ENCODE data around the gene PPP1R9B.

PPP1R9B gene

DNA sequence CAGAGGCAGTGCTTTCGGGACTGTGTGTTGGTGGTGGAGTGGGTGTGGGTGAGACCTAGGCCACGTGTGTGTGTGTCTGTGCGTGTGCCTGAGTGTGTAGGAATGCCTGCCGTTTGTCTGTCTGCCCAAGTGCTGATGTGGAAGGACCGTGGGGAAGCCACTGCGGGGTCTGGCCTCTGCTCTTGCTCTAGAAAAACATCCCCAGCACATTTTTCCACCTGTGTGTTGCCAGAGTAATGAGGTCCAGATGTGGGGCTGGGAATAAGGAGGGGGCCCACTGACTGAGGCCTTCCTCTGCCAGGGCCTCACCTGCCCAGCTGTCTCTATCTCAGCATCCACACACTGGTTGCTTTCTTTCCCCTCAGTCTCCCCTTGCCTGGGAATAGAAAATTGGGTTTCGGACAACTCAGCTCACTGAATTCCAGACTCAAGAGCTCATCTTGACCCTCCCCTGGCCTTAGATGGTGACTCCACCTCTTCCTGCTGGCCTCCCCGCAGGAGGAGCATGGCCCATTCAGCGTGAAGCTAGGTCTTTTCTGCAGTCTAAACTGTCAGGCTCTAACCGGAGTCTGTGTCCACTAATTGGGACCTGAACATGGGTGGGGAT, 23.0 kb upstream of the PPP1R9B start:
- DNase-seq, result no peak

DNA sequence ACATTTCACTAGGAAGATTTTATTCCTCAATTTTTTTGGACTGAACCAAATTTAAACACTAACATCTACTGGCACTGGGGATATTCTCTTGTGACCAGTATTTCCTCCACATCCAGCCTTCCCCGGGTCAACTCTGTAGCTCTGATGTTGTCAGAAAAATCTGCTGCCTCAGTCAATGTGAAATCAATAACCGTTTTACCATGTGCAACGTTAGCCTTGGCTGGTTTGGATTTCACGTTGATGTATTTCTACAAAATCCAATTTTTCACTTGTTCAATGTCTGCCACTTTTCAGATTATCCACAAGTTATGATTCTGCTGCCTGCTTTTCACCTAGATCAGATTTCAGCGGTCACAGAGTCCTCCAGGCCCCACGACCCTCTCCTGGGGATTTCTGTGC, 22.5 kb upstream of the PPP1R9B start:
- no peak for DNase-seq

- DNase-seq, result no peak
These were observed 21.7 kb upstream of the PPP1R9B start for GRCh38 chr17:50172130-50172529.

- no peak for DNase-seq
These were observed 21.0 kb upstream of the PPP1R9B start for GRCh38 chr17:50171371-50172071.

DNA sequence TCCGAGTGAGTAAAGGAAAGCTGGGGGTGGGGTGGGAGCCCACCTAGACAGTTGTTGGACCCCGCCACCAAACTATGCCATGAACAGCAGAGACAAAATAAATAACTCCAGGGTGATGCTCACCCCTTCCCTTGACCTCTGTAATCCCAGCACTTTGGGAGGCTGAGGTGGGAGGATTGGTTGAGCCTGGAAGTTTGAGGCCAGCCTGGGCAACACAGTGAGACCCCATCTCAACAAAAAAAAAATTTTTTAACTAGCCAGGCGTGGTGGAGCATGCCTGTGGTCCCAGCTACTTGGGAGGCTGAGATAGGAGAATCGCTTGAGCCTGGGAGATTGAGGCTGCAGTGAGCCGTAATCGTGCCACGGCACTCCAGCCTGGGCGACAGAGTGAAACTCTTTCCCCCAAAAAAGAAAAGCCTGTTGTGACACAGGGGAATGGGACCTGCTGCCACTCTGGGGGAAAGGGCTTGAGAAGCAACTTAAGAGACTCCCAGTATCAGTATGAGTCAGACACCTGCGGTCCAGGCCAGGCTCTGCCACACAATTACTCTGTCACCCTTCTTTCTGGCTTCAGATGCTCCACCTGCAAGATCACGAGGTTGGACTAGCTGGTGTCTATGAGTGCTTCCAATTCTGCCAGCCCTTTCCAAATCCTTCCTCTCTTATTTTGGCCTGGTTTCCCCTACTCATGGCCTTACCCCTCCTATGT, 20.3 kb upstream of the PPP1R9B start:
- no peak for DNase-seq

DNA sequence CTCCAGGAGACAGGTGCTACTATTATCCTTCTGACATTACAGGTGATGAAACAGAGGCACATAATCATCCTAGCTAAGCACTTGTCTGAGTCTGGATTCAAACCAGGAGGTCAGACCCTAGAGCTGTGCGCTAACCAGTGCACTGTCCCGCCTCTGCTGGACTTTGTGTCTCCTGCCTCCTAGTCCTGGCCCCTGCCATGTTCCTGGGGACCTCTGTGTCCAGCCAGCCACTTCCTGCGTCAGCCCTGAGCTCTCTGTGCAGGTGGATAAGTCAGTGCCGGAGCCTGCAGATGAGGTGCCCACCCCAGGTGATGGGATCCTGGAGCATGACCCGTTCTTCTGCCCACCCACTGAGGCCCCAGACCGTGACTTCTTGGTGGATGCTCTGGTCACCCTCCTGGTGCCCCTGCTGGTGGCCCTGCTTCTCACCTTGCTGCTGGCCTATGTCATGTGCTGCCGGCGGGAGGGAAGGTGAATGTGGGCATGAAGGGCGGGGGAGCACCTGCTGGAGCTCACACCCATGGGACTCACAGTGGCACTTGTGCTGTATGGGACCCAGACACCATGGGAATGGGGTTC, 19.5 kb upstream of the PPP1R9B start:
- no peak for DNase-seq

- DNase-seq, result peak; percentile 44
These were observed 18.8 kb upstream of the PPP1R9B start for GRCh38 chr17:50169121-50169764.

DNA sequence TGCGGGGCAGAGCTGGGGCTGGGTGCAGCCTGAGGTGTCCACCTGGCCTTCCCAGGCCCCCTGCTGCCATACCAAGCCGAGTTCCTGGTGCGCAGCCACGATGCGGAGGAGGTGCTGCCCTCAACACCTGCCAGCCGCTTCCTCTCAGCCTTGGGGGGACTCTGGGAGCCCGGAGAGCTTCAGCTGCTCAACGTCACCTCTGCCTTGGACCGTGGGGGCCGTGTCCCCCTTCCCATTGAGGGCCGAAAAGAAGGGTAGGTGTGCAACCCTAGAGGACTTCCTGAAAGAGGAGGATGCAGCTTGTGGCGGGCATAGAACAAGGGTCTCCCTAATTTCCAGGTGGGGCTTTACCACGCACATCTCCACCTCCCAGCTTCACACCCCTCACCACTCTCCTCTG, 17.8 kb upstream of the PPP1R9B start:
- no peak for DNase-seq

- no peak for DNase-seq
These were observed 16.9 kb upstream of the PPP1R9B start for GRCh38 chr17:50167371-50167770.

DNA sequence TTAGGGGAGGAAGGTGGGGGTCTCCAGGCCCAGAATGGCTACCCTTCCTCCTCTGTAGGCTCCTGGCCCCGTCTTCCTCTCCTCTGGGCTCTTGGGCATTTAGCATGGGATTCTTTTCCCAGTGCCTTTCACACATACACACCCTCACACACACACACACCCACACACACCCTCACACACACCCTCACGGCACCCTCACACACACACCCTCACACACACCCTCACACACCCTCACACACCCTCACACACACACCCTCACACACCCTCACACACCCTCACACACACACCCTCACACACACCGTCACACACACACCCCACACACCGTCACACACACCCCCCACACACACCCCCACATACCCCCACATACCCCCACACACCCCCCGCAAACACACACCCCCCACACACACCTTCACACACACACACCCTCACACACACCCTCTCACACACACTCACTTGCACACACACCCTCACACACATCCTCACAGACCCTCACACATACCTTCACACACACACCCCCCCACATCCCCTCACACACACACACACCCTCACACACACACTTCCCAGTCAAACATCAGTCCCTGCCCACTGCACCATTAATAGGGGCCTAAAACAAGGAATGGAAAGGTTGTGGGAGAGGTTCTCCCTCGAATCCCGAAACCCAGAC, 16.2 kb upstream of the PPP1R9B start:
- no peak for DNase-seq

DNA sequence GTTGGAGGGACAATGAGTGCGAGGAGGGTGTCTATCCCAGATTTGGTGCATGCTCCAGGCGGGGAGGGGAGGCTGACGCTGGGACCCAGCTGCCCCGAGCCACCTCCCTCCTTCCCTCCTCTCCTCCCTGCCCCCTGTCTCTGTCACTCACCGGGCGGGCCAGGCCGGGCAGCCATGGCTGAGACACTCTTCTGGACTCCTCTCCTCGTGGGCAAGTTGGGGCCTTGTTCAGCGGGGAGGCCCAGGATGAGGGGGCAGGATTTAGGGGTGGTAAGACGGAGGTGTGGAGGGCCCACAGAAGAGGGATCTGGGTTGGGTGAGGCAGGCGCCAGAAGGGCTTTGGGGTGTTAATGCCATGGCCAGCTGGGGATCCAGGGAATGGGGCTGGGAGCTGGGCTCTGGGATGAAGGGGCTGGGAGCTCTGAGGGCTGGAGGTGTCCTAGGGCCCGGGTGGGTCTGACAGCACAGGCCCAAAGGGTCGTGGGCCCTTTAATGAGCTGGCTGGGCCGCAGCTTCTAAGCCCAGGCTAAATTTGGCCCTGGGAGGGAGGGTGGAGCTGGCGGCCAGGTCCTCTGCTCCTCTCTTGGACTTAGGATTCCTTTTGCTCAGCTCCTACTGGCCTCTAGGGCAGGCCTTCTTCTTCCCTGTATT, 15.5 kb upstream of the PPP1R9B start, which contains the start of gene SGCA:
Gene SGCA, plus strand, starts transcription at position 139 of the 651 bp plus-strand sequence. Its CDS starts 36 bp downstream, at position 175.
- no peak for DNase-seq

GRCh38 chr17:50165466-50165865, 15.0 kb upstream of the PPP1R9B start:
- DNase-seq, result no peak

- DNase-seq, result no peak
These were observed 14.6 kb upstream of the PPP1R9B start for GRCh38 chr17:50165066-50165465.

GRCh38 chr17:50164697-50164988, 14.2 kb upstream of the PPP1R9B start:
- DNase-seq, result no peak

- DNase-seq, result no peak
These were observed 13.6 kb upstream of the PPP1R9B start for GRCh38 chr17:50163843-50164696.

GRCh38 chr17:50162466-50163254, 12.2 kb upstream of the PPP1R9B start:
- no peak for DNase-seq

DNA sequence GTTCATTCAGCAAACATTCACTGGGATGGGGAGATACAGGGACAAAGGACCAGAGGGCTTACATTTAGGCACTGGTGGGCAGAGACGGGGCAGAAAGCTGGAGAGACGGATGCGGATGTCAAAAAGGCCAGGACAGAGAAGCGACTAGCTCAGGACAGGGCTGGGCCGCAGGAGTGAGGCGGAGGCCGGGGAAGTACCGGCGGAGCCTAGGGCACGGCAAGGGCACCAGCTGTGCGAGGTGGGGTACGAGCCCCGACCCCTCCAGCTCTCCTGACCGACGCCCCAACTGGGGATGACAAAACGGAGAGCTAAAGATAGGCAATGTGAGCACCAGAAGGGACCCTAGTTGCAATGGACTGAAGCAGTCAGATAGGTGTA, 11.4 kb upstream of the PPP1R9B start:
- no peak for DNase-seq

GRCh38 chr17:50161023-50161910, 10.8 kb upstream of the PPP1R9B start:
- peak; percentile 94 for DNase-seq

- no peak for DNase-seq
These were observed 7.4 kb upstream of the PPP1R9B start for GRCh38 chr17:50157891-50158290.

Data from T-helper 9 cell (primary cell).